ENCODE results near the gene ABCA5. TPM values are rescaled to one million over a fixed set of nuclear protein-coding genes. Genes with fewer than 3 reads are reported as not detected.

Gene ABCA5
- total and polyA plus RNA-seq, 2 donors (not counting 3 experiments of a cell fraction or from before 2014, with no cell fraction given) = 9.3 to 23.2 TPM

GRCh38 chr17:69320210-69320907 lies 6.6 kb downstream of the ABCA5 start:
- Histone ChIP-seq H3K9ac (replicated peaks; ENCODE audit: extremely low read depth, insufficient read depth, low read length) (no peak overlapping the region), H3K27ac (ENCODE audit: insufficient read depth, low read depth, low read length) (no peak overlapping the region), H3K4me2 (ENCODE audit: insufficient read depth, low read length) (no peak overlapping the region), H3K9me3 (replicated peaks; ENCODE audit: control insufficient read depth, insufficient read depth, low read length) (no peaks in the 10 kb centered on the region), H3K4me1 (ENCODE audit: control insufficient read depth, extremely low read depth, insufficient read depth, low read length) (no peaks in the 10 kb centered on the region), H3K36me3 (ENCODE audit: control insufficient read depth in 2 of 2, extremely low read depth in 1 of 2, insufficient read depth in 2 of 2, low read length in 2 of 2) (no peaks in the 10 kb centered on the region), H3K27me3 (ENCODE audit: control insufficient read depth in 2 of 2, insufficient read depth in 2 of 2, low read length in 2 of 2) (no peaks in the 10 kb centered on the region), H3K4me3 (replicated peaks in 1 of 3; ENCODE audit: insufficient read depth in 1 of 3, low read depth in 1 of 3, low read length in 3 of 3) (no peak overlapping the region), H3K79me2 (ENCODE audit: control insufficient read depth, insufficient read depth, low read length) (peaks cover 3% of the 10 kb centered on the region), H2AFZ (ENCODE audit: low read depth, low read length) (no peak overlapping the region), H3K9me1 (replicated peaks; ENCODE audit: control insufficient read depth, extremely low read depth, insufficient read depth, low read length) (no peaks in the 10 kb centered on the region), H4K20me1 (replicated peaks; ENCODE audit: control insufficient read depth, extremely low read depth, insufficient read depth, low read length) (no peaks in the 10 kb centered on the region)
- no TSS peak for BruUV-seq (replicated peaks)
- dilution Hi-C loops (cut with MboI; ENCODE audit: extremely low pct_ligation_motif_present, low sequenced_read_pairs) (no loop called here), intact Hi-C loops (cut with micrococcal nuclease) (no loop called here)
- TF ChIP-seq JUN (IDR thresholded peaks at IDR 0.05; ENCODE audit: borderline replicate concordance, insufficient read depth, insufficient read length, low read depth) (no peak), POLR2AphosphoS5 (IDR thresholded peaks at IDR 0.05; ENCODE audit: insufficient read depth, low read depth, low read length) (no peak), MYC (IDR thresholded peaks at IDR 0.05; ENCODE audit: low read depth, low read length) (no peak), CTCF (IDR thresholded peaks at IDR 0.05; ENCODE audit: extremely low read depth in 1 of 2, insufficient read depth in 1 of 2, low read depth in 1 of 2, low read length in 2 of 2) (no peak), GATA2 (IDR thresholded peaks at IDR 0.05; ENCODE audit: insufficient read depth, insufficient read length, low read depth, low read length) (no peak), EZH2 (IDR thresholded peaks at IDR 0.05; ENCODE audit: borderline replicate concordance, low read depth, low read length, severe bottlenecking) (no peak), MAX (IDR thresholded peaks at IDR 0.05; ENCODE audit: insufficient read depth, insufficient read length) (no peak), FOS (IDR thresholded peaks at IDR 0.05; ENCODE audit: borderline replicate concordance, insufficient read depth, low read length) (no peak), POLR2A (IDR thresholded peaks at IDR 0.05; ENCODE audit: low read depth, low read length) (no peak)
- CTCF ChIA-PET = interaction anchor here (0.8 to 1.3 kb wide), 2 partner anchors 74 to 203 kb away, joined by 3 to 5 read pairs; no protein-coding TSS in a partner anchor
- FAIRE-seq (no peak), DNase-seq (ENCODE audit: low read depth, low spot score) (no peak)
- POLR2A ChIA-PET = no interaction called here
